GM18951 (cell line): Measurements from ENCODE around the gene GLG1.
"Not testable (repeated sequence)": the region's sequence is repeated elsewhere in the genome, so short reads cannot be mapped to it uniquely, and the experiment has no call there.

Source experiments
- POLR2A ChIP-seq: IDR thresholded peaks from 4 replicates; pipeline ENCODE4 v1.6.1; 2011; ENCODE audit warnings: mild to moderate bottlenecking; ENCODE audit not compliant: insufficient read length, insufficient read depth; ENCODE audit errors: extremely low read depth
- in situ Hi-C: fragments of 300-500 bp; cut with MboI; formaldehyde crosslinking; loops from one replicate; pipeline ENCODE4 v1.12.0; 2022; ENCODE audit warnings: low sequenced_read_pairs, mixed read lengths, inconsistent platforms; ENCODE audit not compliant: unreplicated experiment

Gene GLG1

DNA sequence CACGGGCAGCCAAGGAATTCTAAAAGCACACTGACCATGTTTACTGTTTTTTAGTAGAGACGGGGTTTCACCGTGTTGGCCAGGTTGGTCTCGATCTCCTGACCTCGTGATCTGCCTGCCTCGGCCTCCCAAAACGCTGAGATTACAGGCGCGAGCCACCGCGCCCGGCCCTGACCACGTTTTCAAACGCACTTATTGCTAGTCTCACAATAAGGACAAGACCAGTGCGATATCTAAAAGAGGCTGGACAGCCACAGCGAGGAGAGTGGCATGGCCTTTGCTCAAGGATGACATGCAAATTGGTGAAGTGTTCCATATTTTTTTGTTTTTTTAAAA is 150.7 kb downstream of the GLG1 start:
- no peak for TF ChIP-seq POLR2A
- in situ Hi-C loops = loop anchor here (25.0 kb wide), 1 partner anchor 144 kb away; no protein-coding TSS in a partner anchor

DNA sequence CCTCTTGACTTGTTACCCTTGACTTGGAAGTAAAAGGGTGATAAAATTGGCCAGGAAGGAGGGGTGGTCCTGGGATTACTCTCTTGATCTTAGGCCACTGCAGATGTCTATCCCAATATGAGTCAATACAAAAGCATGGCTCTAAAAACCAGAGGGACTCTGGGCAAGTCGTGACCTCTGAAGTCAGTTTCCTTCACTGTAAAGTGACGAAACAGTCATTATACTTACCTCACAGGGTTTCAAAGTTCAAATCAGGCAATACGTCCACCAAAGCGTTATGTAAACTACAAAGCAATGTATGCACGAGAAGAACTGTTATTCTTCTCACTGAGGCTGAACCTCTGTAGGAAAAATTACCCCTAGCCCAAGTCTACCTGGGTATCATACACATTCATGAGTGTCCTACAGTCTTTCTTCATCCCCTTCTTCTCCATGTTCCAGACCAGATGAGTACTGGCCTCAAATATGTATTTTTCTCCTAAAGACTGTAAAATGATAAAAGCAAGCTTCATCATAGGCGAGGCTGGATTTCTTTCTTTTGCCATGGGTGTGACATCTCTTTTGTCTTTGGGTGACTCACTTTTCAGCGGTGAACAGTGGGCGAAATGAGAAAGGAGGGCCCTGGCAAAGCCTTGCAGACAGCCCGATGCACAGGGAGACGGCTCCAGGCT is 151.2 kb downstream of the GLG1 start:
- in situ Hi-C loops = loop anchor here (25.0 kb wide), 1 partner anchor 143 kb away; no protein-coding TSS in a partner anchor
- no peak for TF ChIP-seq POLR2A

DNA sequence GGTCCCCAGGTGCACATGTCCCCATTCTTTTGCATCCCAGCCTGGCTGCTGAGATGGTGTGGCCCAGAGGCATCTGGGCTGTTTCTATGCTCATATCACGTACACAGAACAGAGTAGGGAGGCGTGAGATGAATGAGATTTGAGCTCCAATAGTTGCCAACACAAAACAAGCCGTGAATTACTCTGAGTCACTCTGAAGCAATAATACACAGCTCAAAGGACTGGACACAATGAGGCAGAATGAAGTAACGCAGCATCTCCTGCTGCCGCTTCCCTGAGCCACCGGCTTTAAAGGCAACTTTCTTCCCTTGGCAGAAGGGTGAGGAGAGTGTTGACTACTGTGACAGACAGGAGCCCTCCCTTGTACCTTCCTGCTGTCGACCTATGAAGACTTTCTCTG is 151.7 kb downstream of the GLG1 start:
- in situ Hi-C loops = loop anchor here (25.0 kb wide), 1 partner anchor 143 kb away; no protein-coding TSS in a partner anchor
- no peak for TF ChIP-seq POLR2A

DNA sequence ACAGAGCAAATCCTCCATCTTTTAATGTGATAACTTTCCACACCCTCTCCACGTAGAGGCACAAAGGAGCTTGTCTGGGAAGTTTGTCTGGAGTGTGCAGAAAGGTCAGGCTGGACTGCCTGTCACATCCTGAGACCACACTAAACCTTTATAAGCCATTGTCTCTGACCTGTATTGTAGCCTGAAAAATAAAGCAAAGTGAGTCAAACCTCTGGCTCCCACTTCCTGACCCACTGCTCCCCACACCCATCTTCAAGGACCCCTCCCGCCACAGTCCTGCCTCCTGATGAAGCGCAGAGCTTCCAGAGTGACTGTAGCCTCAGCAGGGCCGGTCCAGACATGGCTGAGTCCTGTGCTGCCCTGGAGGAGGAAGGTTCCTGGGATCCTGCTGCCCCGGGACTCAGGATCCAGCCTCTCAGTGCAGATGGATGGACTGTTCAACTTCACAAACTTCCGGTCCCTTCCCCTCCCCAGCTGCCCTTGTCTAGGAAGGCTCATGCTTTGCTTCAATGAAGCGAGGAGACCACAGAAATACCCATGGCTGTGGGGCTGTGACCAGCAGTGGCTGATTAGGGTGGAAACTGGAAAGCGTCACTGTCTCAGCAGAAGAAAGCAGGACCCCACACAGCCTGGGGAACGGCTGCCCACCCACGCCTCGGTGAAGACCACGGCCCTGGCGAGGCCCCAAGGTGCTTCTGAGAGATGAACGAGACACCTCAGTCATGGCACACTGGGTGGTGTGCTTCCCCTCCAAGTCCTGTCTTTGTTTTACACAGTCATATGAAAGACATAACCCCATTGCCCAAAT is 154.8 kb downstream of the GLG1 start:
- TF ChIP-seq POLR2A = no peak
- in situ Hi-C loops = loop anchor here (25.0 kb wide), 1 partner anchor 140 kb away; no protein-coding TSS in a partner anchor

DNA sequence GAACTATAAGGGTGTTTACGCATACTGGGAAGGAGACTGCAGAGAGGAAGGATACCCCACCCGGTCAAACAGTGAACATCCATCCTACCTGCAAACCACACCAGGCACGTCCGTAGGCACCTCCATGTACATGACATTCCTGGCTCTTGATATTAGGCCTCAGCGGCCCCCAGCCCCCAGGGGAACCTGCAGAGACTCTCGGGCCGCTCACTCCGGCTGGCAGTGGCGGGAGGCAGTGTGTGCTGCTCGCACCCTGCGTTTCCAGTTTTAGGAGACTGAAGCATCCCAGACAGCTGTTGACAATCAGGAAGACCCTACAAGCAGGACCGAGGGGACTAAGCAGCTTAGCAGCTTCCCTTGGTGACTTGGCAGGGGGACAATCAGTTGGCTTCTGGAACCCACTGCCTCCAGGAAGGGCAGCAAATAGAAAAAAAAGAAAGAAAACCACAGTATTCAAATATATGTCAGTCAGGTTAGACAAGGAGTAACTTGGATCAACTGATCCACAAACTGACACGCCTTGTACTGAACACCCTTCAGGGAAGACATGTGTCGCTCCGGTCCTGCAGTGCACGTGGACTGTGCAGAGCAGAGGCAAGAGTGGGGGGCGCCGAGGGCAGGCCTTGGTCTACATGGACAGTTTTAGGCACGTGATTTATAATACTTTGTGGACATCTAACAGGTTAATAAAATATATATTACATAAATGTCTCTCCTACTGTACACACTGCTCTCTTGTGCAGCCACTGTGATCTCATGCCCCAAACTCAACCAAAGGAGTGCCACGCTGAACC is 155.8 kb downstream of the GLG1 start:
- in situ Hi-C loops = loop anchor here (25.0 kb wide), 1 partner anchor 139 kb away; no protein-coding TSS in a partner anchor
- TF ChIP-seq POLR2A = no peak

DNA sequence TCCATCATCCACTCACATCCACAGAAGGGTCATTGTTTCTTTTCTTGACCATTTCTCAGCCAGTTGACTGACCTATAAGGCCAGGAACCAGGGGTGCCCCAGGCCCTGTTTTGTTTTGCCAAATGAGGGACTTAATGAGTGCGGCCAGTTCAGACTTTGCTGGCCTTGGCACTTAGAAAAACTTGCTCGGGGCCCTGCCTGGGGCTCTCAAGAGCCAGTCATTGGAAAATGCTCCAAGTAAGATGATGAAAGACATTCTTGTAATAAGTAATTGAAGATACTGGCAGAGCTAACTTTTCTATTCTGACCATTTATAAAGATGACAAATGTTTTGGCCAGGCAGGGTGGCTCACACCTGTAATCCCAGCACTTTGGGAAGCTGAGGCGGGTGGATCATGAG is 156.7 kb downstream of the GLG1 start:
- in situ Hi-C loops = loop anchor here (25.0 kb wide), 1 partner anchor 138 kb away; no protein-coding TSS in a partner anchor
- TF ChIP-seq POLR2A = no peak

DNA sequence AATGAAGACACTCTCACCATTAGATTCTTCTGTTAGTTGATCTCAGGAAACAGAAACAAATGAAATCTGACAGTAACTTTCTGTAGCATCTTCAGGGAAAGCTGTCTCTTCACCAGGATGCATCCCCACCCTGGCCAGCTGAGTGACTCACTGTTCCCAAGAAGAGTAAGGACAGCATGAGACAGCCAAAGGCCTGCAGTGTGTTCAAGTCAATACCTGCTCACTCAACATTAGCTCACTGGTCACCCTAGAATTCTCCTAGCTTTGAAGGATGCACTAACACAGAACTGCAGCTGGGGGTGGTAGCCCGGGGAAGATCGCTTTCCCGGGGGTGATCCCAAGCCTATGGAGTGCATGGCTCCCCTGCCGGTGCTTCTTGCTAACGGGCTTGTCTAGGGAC is 157.4 kb downstream of the GLG1 start:
- TF ChIP-seq POLR2A = no peak
- in situ Hi-C loops = no loop called here

DNA sequence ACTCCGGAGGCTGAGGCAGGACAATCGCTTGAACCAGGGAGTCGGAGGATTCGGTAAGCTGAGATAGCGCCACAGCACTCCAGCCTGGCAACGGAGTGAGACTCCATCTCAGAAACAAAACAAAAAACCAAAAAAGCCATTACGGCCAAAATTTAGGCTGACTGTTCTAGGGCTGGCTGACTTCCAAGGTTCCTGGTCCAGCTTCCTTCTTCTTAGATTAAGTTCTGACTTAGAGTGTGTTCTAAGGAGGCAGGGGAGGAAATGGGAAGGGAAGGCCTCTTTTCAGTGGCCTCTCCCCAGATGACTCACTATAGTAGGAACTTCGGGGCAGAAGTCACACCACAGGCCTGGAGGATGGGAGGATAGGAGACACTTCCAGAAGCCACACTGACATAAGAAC is 157.9 kb downstream of the GLG1 start:
- in situ Hi-C loops = no loop called here
- no peak for TF ChIP-seq POLR2A

DNA sequence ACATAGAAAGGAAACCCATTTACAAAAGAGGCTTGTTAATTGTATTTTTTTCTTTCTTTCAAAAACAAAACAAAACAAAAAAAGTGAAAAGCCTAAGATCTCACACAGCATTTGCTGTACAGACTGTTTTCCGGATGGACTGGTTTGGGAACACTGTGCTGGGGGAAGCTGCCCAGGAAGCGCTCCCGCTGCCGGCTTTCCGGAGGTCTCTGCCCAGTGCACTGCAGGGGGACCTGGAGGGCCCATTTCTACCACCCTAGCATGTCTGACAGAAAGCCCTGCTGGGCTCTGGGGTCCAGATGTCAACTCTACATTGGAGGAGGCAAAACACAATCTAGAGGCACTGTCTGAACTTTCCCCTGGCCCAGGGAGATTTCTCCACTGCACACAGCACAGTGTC is 159.3 kb downstream of the GLG1 start:
- TF ChIP-seq POLR2A = no peak
- in situ Hi-C loops = no loop called here

DNA sequence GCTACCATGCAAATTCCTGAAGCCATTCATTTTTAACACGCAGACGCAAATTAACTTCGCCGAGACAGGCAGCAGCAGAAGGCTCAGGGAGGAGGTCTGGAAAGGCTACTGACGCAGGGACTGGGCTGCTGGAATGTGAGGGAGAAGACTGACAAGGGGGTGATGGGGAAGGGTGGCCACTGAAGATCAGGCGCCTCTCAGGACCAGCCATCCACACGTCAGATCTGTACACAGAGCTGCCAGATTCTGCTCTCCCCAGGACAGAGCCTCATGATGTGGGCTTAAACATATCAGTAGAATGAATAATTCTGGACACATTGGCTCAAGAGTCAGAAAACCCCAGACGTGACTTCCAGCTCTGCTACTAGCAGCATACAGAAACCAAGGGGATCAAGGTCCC is 160.0 kb downstream of the GLG1 start:
- TF ChIP-seq POLR2A = no peak
- in situ Hi-C loops = no loop called here

DNA sequence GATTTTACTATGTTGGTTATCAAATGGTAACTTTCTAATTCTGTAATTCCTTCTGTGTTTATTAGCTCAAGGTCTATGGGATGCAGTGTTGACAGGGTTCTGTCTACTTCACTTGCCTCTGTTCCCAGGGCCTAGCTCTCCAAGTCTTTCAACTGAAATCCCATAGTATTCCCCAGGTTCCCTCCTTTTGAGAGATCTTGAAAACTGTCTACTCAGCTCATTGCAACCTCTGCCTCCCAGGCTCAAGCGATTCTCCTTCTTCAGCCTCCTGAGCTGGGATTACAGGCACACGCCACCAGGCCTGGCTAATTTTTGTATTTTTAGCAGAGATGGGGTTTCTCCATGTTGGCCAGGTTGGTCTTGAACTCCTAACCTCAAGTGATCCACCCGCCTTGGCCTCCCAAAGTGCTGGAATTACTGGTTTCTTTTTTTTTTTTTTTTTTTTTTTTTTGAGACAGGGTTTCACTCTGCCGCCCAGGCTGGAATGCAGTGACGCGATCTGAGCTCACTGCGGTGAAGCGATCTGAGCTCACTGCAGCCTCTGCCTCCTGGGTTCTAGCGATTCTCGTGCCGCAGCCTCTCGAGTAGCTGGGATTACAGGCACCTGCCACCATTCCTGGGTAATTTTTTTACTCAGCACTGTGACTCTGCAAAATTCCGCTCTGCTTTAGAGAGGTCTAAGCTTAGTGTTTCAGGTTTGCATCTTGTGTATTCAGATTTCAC is 163.1 kb downstream of the GLG1 start:
- in situ Hi-C loops = not testable (repeated sequence)

DNA sequence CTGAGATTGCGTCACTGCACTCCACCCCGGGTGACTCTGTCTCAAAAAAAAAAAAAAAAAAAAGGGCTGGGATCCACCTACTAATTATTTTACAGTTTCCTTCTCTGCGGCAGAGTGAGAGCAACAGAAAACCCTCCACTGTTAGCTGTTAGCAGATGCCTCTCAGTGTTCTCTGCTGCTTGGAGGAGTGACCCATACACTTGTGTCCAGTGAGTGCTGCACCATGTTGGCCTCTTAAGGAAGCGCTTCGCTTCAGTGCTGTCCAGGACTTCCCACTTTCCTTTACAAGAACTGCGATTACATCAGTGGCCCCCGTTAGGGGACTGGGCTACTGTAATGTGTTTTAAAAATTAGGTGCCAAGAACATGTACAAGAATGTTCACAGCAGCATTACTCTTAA is 167.2 kb downstream of the GLG1 start:
- no peak for TF ChIP-seq POLR2A
- in situ Hi-C loops = no loop called here
